IMR-90 (cell line): Measurements from ENCODE around the gene HOGA1.

ENCODE experiments used
- BHLHE40 ChIP-seq: fragments of 150-350 bp; IDR thresholded peaks from 2 replicates; pipeline ENCODE4 v1.6.1; 2016; ENCODE audit warnings: mild to moderate bottlenecking, low read depth, low read length
- CEBPB ChIP-seq: IDR thresholded peaks from 2 replicates; pipeline ENCODE4 v1.6.1; 2012; ENCODE audit warnings: low read depth, low read length, improper control_type of control experiment
- CTCF ChIP-seq: conservative IDR thresholded peaks from 2 replicates; pipeline ENCODE4 v1.5.1; 2012; ENCODE audit warnings: mild to moderate bottlenecking, low read depth, low read length, improper control_type of control experiment
- ELK1 ChIP-seq: fragments of 150-350 bp; IDR thresholded peaks from 2 replicates; pipeline ENCODE4 v1.6.1; 2016; ENCODE audit warnings: low read depth, mild to moderate bottlenecking, low read length, moderate library complexity, borderline replicate concordance
- MAFK ChIP-seq: IDR thresholded peaks from 2 replicates; pipeline ENCODE4 v1.6.1; 2012; ENCODE audit warnings: low read depth, low read length, improper control_type of control experiment
- MAZ ChIP-seq: IDR thresholded peaks from 2 replicates; pipeline ENCODE4 v1.6.1; 2012; ENCODE audit warnings: low read depth, mild to moderate bottlenecking, low read length, improper control_type of control experiment, moderate library complexity, borderline replicate concordance
- MXI1 ChIP-seq: IDR thresholded peaks from 2 replicates; pipeline ENCODE4 v1.6.1; 2012; ENCODE audit warnings: low read depth, mild to moderate bottlenecking, low read length, moderate library complexity, borderline replicate concordance
- POLR2A ChIP-seq: IDR thresholded peaks from 2 replicates; pipeline ENCODE4 v1.6.1; 2012; ENCODE audit warnings: mild to moderate bottlenecking, low read depth, low read length
- RAD21 ChIP-seq: IDR thresholded peaks from 2 replicates; pipeline ENCODE4 v1.6.1; 2012; ENCODE audit warnings: low read length, improper control_type of control experiment
- RCOR1 ChIP-seq: IDR thresholded peaks from 2 replicates; pipeline ENCODE4 v1.6.1; 2012; ENCODE audit warnings: mild to moderate bottlenecking, low read length, improper control_type of control experiment; ENCODE audit not compliant: insufficient replicate concordance
- RFX5 ChIP-seq: IDR thresholded peaks from 2 replicates; pipeline ENCODE4 v1.8.0; 2012; ENCODE audit warnings: low read depth, mild to moderate bottlenecking, low read length, moderate library complexity
- SMC3 ChIP-seq: fragments of 150-350 bp; IDR thresholded peaks from 2 replicates; pipeline ENCODE4 v1.6.1; 2016; ENCODE audit warnings: low read depth, mild to moderate bottlenecking, antibody characterized with exemption, low read length, moderate library complexity
- USF2 ChIP-seq: fragments of 150-350 bp; IDR thresholded peaks from 2 replicates; pipeline ENCODE4 v1.6.1; 2017; ENCODE audit warnings: mild to moderate bottlenecking, antibody characterized with exemption, low read length, low read depth

- no peak for TF ChIP-seq CTCF
- TF ChIP-seq USF2: peak; percentile 62; the same call in 1 of the 2 replicates
- peak; percentile 66; the same call in 1 of the 2 replicates for TF ChIP-seq POLR2A
- TF ChIP-seq CEBPB: no peak
- no peak for TF ChIP-seq SMC3
- no peak; the same call in 1 of the 2 replicates for TF ChIP-seq RAD21
- TF ChIP-seq RCOR1: no peak
- TF ChIP-seq RFX5: no peak
- no peak for TF ChIP-seq MXI1
- TF ChIP-seq MAFK: peak; percentile 36; the same call in 1 of the 2 replicates
- TF ChIP-seq MAZ: no peak
- TF ChIP-seq BHLHE40: no peak
- TF ChIP-seq ELK1: no peak
These were observed 64.6 kb downstream of the HOGA1 start for GRCh38 chr10:97648562-97649404.
